HEK293T (cell line): ENCODE results near the gene NPHP4.

ENCODE experiments used
- CTCF ChIA-PET: fragments of 350-600 bp; formaldehyde crosslinking; extraction: SDS; loops from one replicate; lab custom pipeline; 2021; ENCODE audit warnings: antibody characterized with exemption, inconsistent platforms; lab: Yijun Ruan, JAX
- POLR2A ChIA-PET: fragments of 350-600 bp; formaldehyde crosslinking; extraction: SDS; loops from one replicate; lab custom pipeline; 2020; ENCODE audit warnings: antibody characterized with exemption, inconsistent platforms; lab: Yijun Ruan, JAX
- DNase-seq: peaks from one replicate; pipeline ENCODE4 v3.0.0; 2012; ENCODE audit warnings: mixed read lengths; ENCODE audit errors: extremely low spot score
- ARNT ChIP-seq: fragments of 450-650 bp; IDR thresholded peaks from 2 replicates; pipeline ENCODE4 v1.6.1; 2017; ENCODE audit warnings: mild to moderate bottlenecking
- BHLHE40 ChIP-seq: fragments of 450-650 bp; IDR thresholded peaks from 2 replicates; pipeline ENCODE4 v1.6.1; 2016; ENCODE audit warnings: mild to moderate bottlenecking, moderate library complexity, borderline replicate concordance
- CTBP1 ChIP-seq: fragments of 450-650 bp; IDR thresholded peaks from 2 replicates; pipeline ENCODE4 v1.6.1; 2016; ENCODE audit warnings: borderline replicate concordance
- ELF4 ChIP-seq: fragments of 450-650 bp; IDR thresholded peaks from 2 replicates; pipeline ENCODE4 v1.6.1; 2017; ENCODE audit warnings: antibody characterized with exemption
- FOXA1 ChIP-seq: fragments of 450-650 bp; IDR thresholded peaks from 2 replicates; pipeline ENCODE4 v1.6.1; 2016; ENCODE audit warnings: mild to moderate bottlenecking
- FOXK2 ChIP-seq: fragments of 450-650 bp; IDR thresholded peaks from 2 replicates; pipeline ENCODE4 v1.6.1; 2016; ENCODE audit warnings: mild to moderate bottlenecking
- FOXM1 ChIP-seq: fragments of 450-650 bp; IDR thresholded peaks from 2 replicates; pipeline ENCODE4 v1.6.1; 2017; ENCODE audit warnings: mild to moderate bottlenecking, borderline replicate concordance
- HDGF ChIP-seq: fragments of 450-650 bp; IDR thresholded peaks from 2 replicates; pipeline ENCODE4 v1.6.1; 2017; ENCODE audit warnings: antibody characterized with exemption, borderline replicate concordance
- L3MBTL2 ChIP-seq: fragments of 450-650 bp; conservative IDR thresholded peaks from 2 replicates; pipeline ENCODE4 v1.6.1; 2016; ENCODE audit warnings: mild to moderate bottlenecking
- LEF1 ChIP-seq: fragments of 450-650 bp; IDR thresholded peaks from 2 replicates; pipeline ENCODE4 v1.6.1; 2017; ENCODE audit warnings: mild to moderate bottlenecking, borderline replicate concordance
- NFRKB ChIP-seq: fragments of 450-650 bp; IDR thresholded peaks from 2 replicates; pipeline ENCODE4 v1.6.1; 2016; ENCODE audit warnings: mild to moderate bottlenecking, moderate library complexity
- SP1 ChIP-seq: fragments of 450-650 bp; IDR thresholded peaks from 2 replicates; pipeline ENCODE4 v1.6.1; 2017
- SUZ12 ChIP-seq: fragments of 450-650 bp; IDR thresholded peaks from 2 replicates; pipeline ENCODE4 v1.6.1; 2016; ENCODE audit warnings: mild to moderate bottlenecking
- TARDBP ChIP-seq: fragments of 450-650 bp; IDR thresholded peaks from 2 replicates; pipeline ENCODE4 v1.6.1; 2016
- ZNF384 ChIP-seq: fragments of 450-650 bp; IDR thresholded peaks from 2 replicates; pipeline ENCODE4 v1.6.1; 2016
- TF ChIP-seq, protein P1 (sequence below): fragments of 450-650 bp; IDR thresholded peaks from 2 replicates; pipeline ENCODE4 v1.6.1; 2016

Gene NPHP4

DNA sequence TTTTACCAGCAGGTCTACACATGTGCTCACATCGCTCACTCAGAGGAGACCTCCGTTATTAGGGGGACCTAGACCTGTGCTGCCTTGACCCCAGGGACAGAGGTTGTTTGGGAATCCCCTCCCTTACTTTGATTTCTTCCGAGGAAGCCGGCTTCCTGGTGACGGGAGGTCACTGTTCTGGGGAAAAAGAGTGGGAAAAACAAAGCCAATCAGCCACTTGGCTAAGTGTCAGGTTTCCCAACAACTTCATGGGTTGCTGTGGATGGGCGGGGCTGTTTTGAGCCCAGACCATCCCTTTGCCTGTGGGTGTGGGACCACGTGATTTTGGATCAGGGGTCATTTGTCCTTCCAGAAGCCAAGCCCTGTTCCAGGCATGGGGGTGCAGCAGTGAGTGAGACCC lies 46.4 kb upstream of the NPHP4 start:
- ChIA-PET CTCF (no interaction called here), POLR2A (no interaction called here)
- TF ChIP-seq SUZ12 = no peak
- TF ChIP-seq L3MBTL2 = 0 out of 2 replicates have a peak, but pooled peaks have one; percentile 19
- DNase-seq = no peak

DNA sequence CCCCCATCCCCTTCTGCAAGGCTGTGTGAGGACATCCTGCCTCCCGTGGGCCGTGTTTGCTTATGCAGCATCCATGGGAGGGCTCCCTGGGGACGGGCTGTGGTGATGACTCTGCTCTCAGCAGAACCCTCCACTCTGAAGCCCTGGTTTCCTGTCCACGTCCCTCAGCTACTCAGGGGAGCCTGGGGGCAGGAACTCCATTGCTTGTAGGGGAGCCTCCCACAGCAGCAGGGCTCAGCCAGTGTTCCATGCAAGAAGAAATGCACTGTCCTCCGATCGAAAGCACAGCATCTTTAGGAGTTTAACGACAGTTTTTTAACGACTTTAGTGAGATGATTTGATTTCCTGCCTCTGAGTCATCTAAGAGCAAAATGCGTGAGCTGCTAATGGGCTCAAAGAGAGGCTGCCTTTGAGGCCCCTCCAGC lies 45.1 kb upstream of the NPHP4 start:
- TF ChIP-seq FOXM1 = no peak
- TF ChIP-seq FOXK2 = no peak
- ChIA-PET POLR2A (no interaction called here), CTCF (no interaction called here)
- DNase-seq = no peak

DNA sequence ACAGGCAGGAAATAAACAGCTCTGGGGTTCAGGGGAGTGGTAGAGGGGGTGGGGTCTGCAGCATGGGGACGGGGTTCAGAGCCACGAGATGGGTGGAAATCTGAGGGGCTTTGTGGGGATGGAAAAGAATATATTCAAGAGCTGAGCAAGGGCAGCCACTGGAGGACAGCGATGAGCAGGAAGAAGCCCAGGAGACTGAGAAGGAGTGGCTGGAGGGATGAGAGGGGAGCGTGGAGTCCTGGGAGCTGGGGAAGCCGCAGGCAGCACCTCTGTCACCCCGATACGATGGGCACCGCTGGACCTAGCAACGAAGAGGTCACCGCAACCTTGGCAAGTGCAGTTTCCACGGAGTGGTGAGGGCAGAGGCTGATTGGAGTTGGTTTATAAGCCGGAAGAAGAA lies 43.5 kb upstream of the NPHP4 start:
- POLR2A ChIA-PET = no interaction called here
- DNase-seq = no peak
- CTCF ChIA-PET = interaction anchor here (0.6 to 2.3 kb wide), 3 partner anchors 13 to 450 kb away, joined by 3 to 9 read pairs (median 4); no protein-coding TSS in a partner anchor
- TF ChIP-seq TARDBP (no peak), SP1 (no peak), HDGF (no peak), FOXM1 (no peak), ZNF384 (no peak), L3MBTL2 (no peak), ARNT (no peak), BHLHE40 (no peak)
- TF ChIP-seq, protein P1, sequence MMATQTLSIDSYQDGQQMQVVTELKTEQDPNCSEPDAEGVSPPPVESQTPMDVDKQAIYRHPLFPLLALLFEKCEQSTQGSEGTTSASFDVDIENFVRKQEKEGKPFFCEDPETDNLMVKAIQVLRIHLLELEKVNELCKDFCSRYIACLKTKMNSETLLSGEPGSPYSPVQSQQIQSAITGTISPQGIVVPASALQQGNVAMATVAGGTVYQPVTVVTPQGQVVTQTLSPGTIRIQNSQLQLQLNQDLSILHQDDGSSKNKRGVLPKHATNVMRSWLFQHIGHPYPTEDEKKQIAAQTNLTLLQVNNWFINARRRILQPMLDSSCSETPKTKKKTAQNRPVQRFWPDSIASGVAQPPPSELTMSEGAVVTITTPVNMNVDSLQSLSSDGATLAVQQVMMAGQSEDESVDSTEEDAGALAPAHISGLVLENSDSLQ = no peak

DNA sequence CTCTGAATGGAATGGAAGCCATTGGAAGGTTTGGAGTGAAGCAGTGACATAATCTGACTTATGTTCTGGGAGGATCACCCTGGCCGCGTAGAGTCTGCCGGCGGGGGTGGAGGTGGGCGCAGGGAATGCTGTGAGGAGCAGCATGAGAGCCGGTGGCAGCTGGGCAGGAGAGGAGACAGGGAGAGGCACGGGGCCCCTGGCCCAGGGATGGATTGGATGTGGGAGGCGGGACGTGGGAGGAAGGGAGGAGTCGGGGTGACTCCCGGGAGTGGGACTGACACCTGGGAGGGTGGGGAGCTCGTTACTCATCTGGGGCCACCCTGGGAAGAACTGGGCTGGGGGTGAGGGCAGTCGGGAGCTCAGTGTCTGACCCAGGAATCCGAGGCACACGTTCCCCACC lies 43.1 kb upstream of the NPHP4 start:
- no peak for DNase-seq
- ChIA-PET POLR2A (interaction anchor here (1.3 kb wide), 1 partner anchor 43 kb away, joined by 4 read pairs; the partner anchor contains the start of gene NPHP4), CTCF (interaction anchor here (0.8 to 2.3 kb wide), 2 partner anchors 14 to 27 kb away, joined by 4 to 9 read pairs; no protein-coding TSS in a partner anchor)
- TF ChIP-seq CTBP1 (no peak), ARNT (no peak), NFRKB (no peak), BHLHE40 (no peak), FOXM1 (no peak), LEF1 (no peak), HDGF (no peak), SP1 (no peak), L3MBTL2 (no peak)

DNA sequence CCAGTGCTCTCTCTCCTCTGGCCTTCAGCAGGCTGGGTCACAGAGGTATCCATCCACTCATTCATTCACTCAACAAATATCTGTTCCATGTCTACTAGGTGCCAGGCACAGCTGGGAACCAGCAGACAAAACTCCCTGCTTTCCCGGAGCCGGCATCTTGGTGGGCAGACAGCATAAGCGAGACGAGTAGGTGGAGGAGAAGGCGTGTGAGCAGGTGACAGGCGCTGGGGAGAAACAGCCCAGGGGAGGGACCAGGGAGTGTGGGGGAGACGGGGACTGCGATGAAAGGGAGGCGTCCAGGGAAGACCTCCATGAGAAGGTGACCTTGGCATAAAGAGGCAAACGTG lies 42.5 kb upstream of the NPHP4 start:
- CTCF ChIA-PET = interaction anchor here (0.5 to 2.3 kb wide), 11 partner anchors 8 to 194 kb away, joined by 3 to 9 read pairs (median 4); no protein-coding TSS in a partner anchor
- DNase-seq = no peak
- POLR2A ChIA-PET = interaction anchor here (1.3 kb wide), 1 partner anchor 42 kb away, joined by 4 read pairs; the partner anchor contains the start of gene NPHP4
- TF ChIP-seq L3MBTL2 (no peak), HDGF (no peak), SUZ12 (no peak), ELF4 (no peak), FOXA1 (no peak), FOXM1 (no peak), ARNT (no peak), LEF1 (no peak), BHLHE40 (no peak), SP1 (no peak), NFRKB (no peak), ZNF384 (no peak), CTBP1 (no peak), FOXK2 (no peak), TARDBP (no peak)
- TF ChIP-seq, protein P1 = no peak

GRCh38 chr1:6033986-6034749 lies 41.9 kb upstream of the NPHP4 start:
- ChIA-PET POLR2A (interaction anchor here (1.3 kb wide), 1 partner anchor 42 kb away, joined by 4 read pairs; the partner anchor contains the start of gene NPHP4), CTCF (interaction anchor here (0.5 to 2.3 kb wide), 11 partner anchors 8 to 195 kb away, joined by 3 to 9 read pairs (median 4); no protein-coding TSS in a partner anchor)
- peak; percentile 76 for DNase-seq
- TF ChIP-seq SP1 (no peak), FOXA1 (no peak), ELF4 (no peak), NFRKB (no peak), HDGF (no peak), LEF1 (no peak), CTBP1 (no peak), FOXK2 (no peak), BHLHE40 (no peak), ARNT (no peak), TARDBP (no peak), SUZ12 (no peak), L3MBTL2 (no peak), FOXM1 (no peak), ZNF384 (no peak)
- TF ChIP-seq, protein P1 = no peak
